SK-N-SH treated with all-trans-retinoic acid at 6 μM for 48 hours (cell line): ENCODE measurements around the gene RNF144A.

Experiments used
- ATAC-seq: fragments of 200-7000 bp; cut with Tn5 transposase; 3 replicates; pipeline ENCODE4 v1.9.1; 2020; ENCODE audit warnings: mild to moderate bottlenecking, moderate library complexity
- ARNTL ChIP-seq: fragments of 450-650 bp; formaldehyde crosslinking; IDR thresholded peaks from 2 replicates; pipeline ENCODE4 v1.5.0; 2020; ENCODE audit warnings: low read depth, mild to moderate bottlenecking, moderate library complexity, borderline replicate concordance
- BACH2 ChIP-seq: fragments of 250-450 bp; sonication (Bioruptor Pico); IDR thresholded peaks from 2 replicates; pipeline ENCODE4 v1.9.0; 2021; ENCODE audit warnings: mild to moderate bottlenecking, borderline replicate concordance
- CSDC2 ChIP-seq: fragments of 250-450 bp; sonication (Bioruptor Pico); IDR thresholded peaks from 2 replicates; pipeline ENCODE4 v1.5.0; 2020; ENCODE audit warnings: mild to moderate bottlenecking, moderate library complexity
- ESRRG ChIP-seq: fragments of 250-450 bp; sonication (Bioruptor Pico); IDR thresholded peaks from 2 replicates; pipeline ENCODE4 v1.6.1; 2021; ENCODE audit warnings: mild to moderate bottlenecking
- GLIS3 ChIP-seq: fragments of 250-450 bp; sonication (Bioruptor Pico); IDR thresholded peaks from 2 replicates; pipeline ENCODE4 v1.5.0; 2020; ENCODE audit warnings: mild to moderate bottlenecking, moderate library complexity
- ISL1 ChIP-seq: fragments of 250-450 bp; sonication (Bioruptor Pico); IDR thresholded peaks from 2 replicates; pipeline ENCODE4 v2.1.2; 2022; ENCODE audit warnings: mild to moderate bottlenecking, moderate library complexity
- OSR1 ChIP-seq: fragments of 250-450 bp; sonication (Bioruptor Pico); IDR thresholded peaks from 2 replicates; pipeline ENCODE4 v1.8.0; 2022; ENCODE audit warnings: moderate library complexity, mild to moderate bottlenecking, inconsistent platforms
- PPARA ChIP-seq: fragments of 250-450 bp; sonication (Bioruptor Pico); IDR thresholded peaks from 2 replicates; pipeline ENCODE4 v1.5.0; 2020; ENCODE audit warnings: mild to moderate bottlenecking, borderline replicate concordance
- RARB ChIP-seq: fragments of 250-450 bp; sonication (Bioruptor Pico); IDR thresholded peaks from 2 replicates; pipeline ENCODE4 v1.8.0; 2021; ENCODE audit warnings: mild to moderate bottlenecking, moderate library complexity
- SNAI2 ChIP-seq: fragments of 250-450 bp; sonication (Bioruptor Pico); IDR thresholded peaks from 2 replicates; pipeline ENCODE4 v1.5.0; 2020; ENCODE audit warnings: mild to moderate bottlenecking, moderate library complexity
- TCF4 ChIP-seq: fragments of 250-450 bp; sonication (Bioruptor Pico); IDR thresholded peaks from 2 replicates; pipeline ENCODE4 v1.8.0; 2021; ENCODE audit warnings: mild to moderate bottlenecking, moderate library complexity, borderline replicate concordance
- ZC3H10 ChIP-seq: fragments of 250-450 bp; sonication (Bioruptor Pico); IDR thresholded peaks from 2 replicates; pipeline ENCODE4 v1.5.1; 2021; ENCODE audit warnings: mild to moderate bottlenecking, moderate library complexity
- ZFP3 ChIP-seq: fragments of 250-450 bp; sonication (Bioruptor Pico); IDR thresholded peaks from 2 replicates; pipeline ENCODE4 v1.5.0; 2020; ENCODE audit warnings: mild to moderate bottlenecking, moderate library complexity
- ZFP30 ChIP-seq: fragments of 450-650 bp; formaldehyde crosslinking; IDR thresholded peaks from 2 replicates; pipeline ENCODE4 v1.5.0; 2022; ENCODE audit warnings: mild to moderate bottlenecking, moderate library complexity
- ZNF565 ChIP-seq: fragments of 450-650 bp; formaldehyde crosslinking; conservative IDR thresholded peaks from 2 replicates; pipeline ENCODE4 v1.5.0; 2020; ENCODE audit warnings: low read depth, mild to moderate bottlenecking, moderate library complexity
- ZNF70 ChIP-seq: fragments of 450-650 bp; formaldehyde crosslinking; IDR thresholded peaks from 2 replicates; pipeline ENCODE4 v1.5.0; 2020; ENCODE audit warnings: mild to moderate bottlenecking, moderate library complexity
- ZNF8 ChIP-seq: fragments of 450-650 bp; formaldehyde crosslinking; IDR thresholded peaks from 2 replicates; pipeline ENCODE4 v1.5.0; 2020; ENCODE audit warnings: mild to moderate bottlenecking, moderate library complexity
- TF ChIP-seq, protein P1 (sequence below): fragments of 250-450 bp; sonication (Bioruptor Pico); IDR thresholded peaks from 2 replicates; pipeline ENCODE4 v1.8.0; 2021; ENCODE audit warnings: low read depth, mild to moderate bottlenecking, moderate library complexity, borderline replicate concordance
- TF ChIP-seq, protein P2 (sequence below): fragments of 250-450 bp; sonication (Bioruptor Pico); IDR thresholded peaks from 2 replicates; pipeline ENCODE4 v1.5.1; 2020; ENCODE audit warnings: low read depth, mild to moderate bottlenecking, moderate library complexity
- TF ChIP-seq, protein P3 (sequence below): fragments of 250-450 bp; sonication (Bioruptor Pico); IDR thresholded peaks from 2 replicates; pipeline ENCODE4 v1.5.0; 2020; ENCODE audit warnings: mild to moderate bottlenecking, moderate library complexity

RNF144A gene

DNA sequence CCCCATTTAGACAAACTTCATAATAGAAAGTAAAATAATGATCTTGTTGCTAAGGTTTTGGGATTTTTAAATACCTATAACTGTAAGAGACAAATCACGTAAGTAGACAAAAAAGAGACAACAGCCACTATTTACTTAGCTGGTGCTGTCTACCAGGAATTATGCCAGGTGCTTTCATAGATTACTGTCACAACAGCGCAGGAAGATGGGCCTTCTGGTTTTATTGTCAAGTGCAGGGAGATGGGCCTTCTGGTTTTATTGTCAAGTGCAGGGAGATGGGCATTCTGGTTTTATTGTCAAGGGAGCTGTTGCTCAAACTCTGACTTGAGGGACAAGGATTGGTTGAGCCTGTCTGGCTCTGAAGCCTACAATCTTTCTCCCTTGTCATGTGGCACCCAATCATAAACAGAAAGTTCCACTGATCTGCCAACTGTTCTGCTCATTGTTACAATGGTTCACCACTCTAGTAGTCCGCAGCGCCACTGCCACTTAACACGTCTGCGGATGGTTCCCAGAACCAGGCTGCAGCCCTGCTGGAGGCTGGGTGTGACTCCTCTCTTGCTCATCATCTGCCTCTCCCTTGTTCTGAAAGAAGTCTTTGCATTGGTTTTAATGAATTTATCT, 95.0 kb downstream of the RNF144A start:
- peak; percentile 18 for ATAC-seq
- no peak for TF ChIP-seq BACH2 (CRISPR knock-in tag)
- peak; percentile 35; the same call in 1 of the 2 replicates for TF ChIP-seq GLIS3 (CRISPR knock-in tag)
- peak; percentile 96 for TF ChIP-seq CSDC2 (CRISPR knock-in tag)
- TF ChIP-seq OSR1 (CRISPR knock-in tag): no peak
- no peak; the same call in none of the 2 replicates for TF ChIP-seq ZNF8 (CRISPR knock-in tag)
- TF ChIP-seq ESRRG: peak; percentile 55; the same call in 1 of the 2 replicates
- TF ChIP-seq ZFP3 (CRISPR knock-in tag): peak; percentile 83
- TF ChIP-seq PPARA: no peak
- no peak for TF ChIP-seq ZFP30
- TF ChIP-seq ZNF565 (CRISPR knock-in tag): no peak
- TF ChIP-seq ZNF70 (CRISPR knock-in tag): peak; percentile 41
- peak; percentile 6; the same call in 1 of the 2 replicates for TF ChIP-seq SNAI2
- no peak; the same call in none of the 2 replicates for TF ChIP-seq TCF4
- TF ChIP-seq, protein P1, sequence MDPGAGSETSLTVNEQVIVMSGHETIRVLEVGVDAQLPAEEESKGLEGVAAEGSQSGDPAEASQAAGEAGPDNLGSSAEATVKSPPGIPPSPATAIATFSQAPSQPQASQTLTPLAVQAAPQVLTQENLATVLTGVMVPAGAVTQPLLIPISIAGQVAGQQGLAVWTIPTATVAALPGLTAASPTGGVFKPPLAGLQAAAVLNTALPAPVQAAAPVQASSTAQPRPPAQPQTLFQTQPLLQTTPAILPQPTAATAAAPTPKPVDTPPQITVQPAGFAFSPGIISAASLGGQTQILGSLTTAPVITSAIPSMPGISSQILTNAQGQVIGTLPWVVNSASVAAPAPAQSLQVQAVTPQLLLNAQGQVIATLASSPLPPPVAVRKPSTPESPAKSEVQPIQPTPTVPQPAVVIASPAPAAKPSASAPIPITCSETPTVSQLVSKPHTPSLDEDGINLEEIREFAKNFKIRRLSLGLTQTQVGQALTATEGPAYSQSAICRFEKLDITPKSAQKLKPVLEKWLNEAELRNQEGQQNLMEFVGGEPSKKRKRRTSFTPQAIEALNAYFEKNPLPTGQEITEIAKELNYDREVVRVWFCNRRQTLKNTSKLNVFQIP (CRISPR knock-in tag): no peak; the same call in 1 of the 2 replicates

DNA sequence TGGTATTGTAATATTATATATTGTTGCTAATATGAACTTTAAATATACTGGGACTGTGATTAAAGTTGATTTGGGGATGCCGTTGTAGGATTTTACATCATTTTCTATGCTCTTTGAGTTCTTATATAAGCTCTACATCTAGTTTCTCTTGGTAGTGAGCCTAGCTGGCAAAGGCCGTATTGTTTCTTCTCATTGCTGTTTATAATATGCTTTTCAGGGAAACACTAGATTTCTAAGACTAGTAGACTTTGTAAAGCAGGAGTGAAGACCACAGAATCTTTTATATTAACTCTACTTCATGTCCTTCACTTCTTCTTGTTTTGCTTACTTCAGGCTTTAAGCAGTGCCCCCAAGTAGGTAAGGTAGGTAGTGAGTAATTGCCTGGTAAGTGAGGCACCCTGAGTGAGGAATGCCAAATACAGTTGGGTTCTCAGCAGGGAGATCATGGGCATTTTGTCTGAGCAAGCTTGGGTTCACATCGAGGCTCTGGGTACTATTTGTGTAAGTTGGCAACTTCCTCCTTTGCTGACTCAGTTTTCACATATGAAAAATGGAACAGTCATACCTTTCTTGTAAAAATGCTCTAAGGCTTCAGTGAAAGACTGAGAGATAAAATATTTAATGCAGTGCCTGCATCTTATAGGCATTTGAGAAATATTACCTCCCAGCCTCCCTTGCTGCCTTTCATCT, 96.4 kb downstream of the RNF144A start:
- ATAC-seq: no peak
- TF ChIP-seq TCF4 (no peak), ZNF565 (CRISPR knock-in tag) (no peak), ZFP3 (CRISPR knock-in tag) (peak; percentile 42; the same call in 1 of the 2 replicates), SNAI2 (0 out of 2 replicates have a peak, but pooled peaks have one; percentile 2), PPARA (no peak), ZC3H10 (CRISPR knock-in tag) (no peak)
- TF ChIP-seq, protein P2, sequence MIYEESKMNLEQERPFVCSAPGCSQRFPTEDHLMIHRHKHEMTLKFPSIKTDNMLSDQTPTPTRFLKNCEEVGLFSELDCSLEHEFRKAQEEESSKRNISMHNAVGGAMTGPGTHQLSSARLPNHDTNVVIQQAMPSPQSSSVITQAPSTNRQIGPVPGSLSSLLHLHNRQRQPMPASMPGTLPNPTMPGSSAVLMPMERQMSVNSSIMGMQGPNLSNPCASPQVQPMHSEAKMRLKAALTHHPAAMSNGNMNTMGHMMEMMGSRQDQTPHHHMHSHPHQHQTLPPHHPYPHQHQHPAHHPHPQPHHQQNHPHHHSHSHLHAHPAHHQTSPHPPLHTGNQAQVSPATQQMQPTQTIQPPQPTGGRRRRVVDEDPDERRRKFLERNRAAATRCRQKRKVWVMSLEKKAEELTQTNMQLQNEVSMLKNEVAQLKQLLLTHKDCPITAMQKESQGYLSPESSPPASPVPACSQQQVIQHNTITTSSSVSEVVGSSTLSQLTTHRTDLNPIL: no peak
- TF ChIP-seq, all 23 proteins: peak for 2

DNA sequence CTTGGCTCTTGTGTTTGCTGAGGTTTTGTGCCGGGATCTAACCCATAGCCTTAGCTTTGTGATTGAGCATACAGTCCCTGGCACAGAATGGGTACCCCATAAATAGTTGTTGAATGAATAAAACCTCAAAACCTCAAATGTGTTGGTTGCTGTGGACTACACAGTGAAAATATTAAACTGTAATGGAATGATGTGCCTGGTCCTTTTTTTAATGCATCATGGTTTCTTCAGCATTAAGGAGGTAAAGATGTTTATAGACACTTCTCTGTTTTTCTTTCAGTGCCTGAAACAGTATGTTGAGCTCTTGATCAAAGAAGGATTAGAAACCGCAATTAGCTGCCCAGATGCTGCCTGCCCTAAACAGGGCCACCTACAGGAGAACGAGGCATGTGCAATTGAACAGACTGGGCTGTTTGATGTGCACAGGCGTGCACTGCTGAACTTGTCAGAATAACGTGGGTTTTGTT, 97.0 kb downstream of the RNF144A start:
- TF ChIP-seq TCF4: peak; percentile 71; the same call in 1 of the 2 replicates
- TF ChIP-seq ZFP3 (CRISPR knock-in tag): peak; percentile 77; the same call in 1 of the 2 replicates
- TF ChIP-seq, protein P3, sequence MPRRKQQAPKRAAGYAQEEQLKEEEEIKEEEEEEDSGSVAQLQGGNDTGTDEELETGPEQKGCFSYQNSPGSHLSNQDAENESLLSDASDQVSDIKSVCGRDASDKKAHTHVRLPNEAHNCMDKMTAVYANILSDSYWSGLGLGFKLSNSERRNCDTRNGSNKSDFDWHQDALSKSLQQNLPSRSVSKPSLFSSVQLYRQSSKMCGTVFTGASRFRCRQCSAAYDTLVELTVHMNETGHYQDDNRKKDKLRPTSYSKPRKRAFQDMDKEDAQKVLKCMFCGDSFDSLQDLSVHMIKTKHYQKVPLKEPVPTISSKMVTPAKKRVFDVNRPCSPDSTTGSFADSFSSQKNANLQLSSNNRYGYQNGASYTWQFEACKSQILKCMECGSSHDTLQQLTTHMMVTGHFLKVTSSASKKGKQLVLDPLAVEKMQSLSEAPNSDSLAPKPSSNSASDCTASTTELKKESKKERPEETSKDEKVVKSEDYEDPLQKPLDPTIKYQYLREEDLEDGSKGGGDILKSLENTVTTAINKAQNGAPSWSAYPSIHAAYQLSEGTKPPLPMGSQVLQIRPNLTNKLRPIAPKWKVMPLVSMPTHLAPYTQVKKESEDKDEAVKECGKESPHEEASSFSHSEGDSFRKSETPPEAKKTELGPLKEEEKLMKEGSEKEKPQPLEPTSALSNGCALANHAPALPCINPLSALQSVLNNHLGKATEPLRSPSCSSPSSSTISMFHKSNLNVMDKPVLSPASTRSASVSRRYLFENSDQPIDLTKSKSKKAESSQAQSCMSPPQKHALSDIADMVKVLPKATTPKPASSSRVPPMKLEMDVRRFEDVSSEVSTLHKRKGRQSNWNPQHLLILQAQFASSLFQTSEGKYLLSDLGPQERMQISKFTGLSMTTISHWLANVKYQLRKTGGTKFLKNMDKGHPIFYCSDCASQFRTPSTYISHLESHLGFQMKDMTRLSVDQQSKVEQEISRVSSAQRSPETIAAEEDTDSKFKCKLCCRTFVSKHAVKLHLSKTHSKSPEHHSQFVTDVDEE (CRISPR knock-in tag): no peak; the same call in 1 of the 2 replicates
- no peak for TF ChIP-seq ARNTL
- TF ChIP-seq ISL1: 0 out of 2 replicates have a peak, but pooled peaks have one; percentile 14
- TF ChIP-seq RARB (CRISPR knock-in tag): no peak
- TF ChIP-seq, protein P1 (CRISPR knock-in tag): 0 out of 2 replicates have a peak, but pooled peaks have one; percentile 8
- TF ChIP-seq BACH2 (CRISPR knock-in tag): no peak
- no peak for TF ChIP-seq ESRRG
- peak; percentile 20 for ATAC-seq
